ENCODE data around the gene MCRIP2. TPM values are rescaled to one million over a fixed set of nuclear protein-coding genes. Genes with fewer than 3 reads are reported as not detected.
A peak's percentile ranks its signal among the peaks of the same experiment; 100 is the strongest.
"Not testable (repeated sequence)": the region's sequence is repeated elsewhere in the genome, so short reads cannot be mapped to it uniquely, and the experiment has no call there.

MCRIP2 gene
- total RNA-seq, 4 donors from 2014 or later = 20.8 to 37.7 (median 32.4) TPM

DNA sequence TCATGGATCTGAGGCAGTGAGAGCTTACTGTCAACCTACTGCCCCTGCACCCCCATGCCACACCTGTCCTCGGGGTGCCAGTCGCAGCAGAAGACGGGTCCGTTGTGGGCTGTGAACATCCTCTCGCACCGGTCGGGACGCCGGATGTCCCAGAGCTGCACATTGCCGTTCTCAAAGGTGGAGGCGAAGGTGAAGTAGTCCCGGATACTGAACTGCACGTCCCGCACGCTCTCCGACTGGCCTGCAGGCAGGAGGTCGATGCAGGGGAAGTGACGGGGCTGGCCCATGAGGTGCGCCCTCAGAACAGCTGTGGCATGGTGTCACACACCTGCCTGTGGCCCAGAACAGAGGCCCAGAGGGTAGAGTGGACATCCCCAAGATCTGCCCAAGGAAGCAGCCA is 45.9 kb downstream of the MCRIP2 start:
- Histone ChIP-seq H3K27me3 (peaks cover 0 to 6% of the 10 kb centered on the region in 2 donors), H3K36me3 (peaks cover 0 to 39% (median 6%) of the 10 kb centered on the region in 3 donors), H3K9me3 (no peaks in the 10 kb centered on the region), H3K4me1 (peaks cover 0 to 63% (median 33%) of the 10 kb centered on the region in 4 donors), H3K4me3 (no peak overlapping the region), H3K27ac (no peak overlapping the region)
- no peak for DNase-seq (ENCODE audit: low spot score in 2 of 2)
- 87 to 92% methylated on average over 9 to 19 of the region's 19 CpGs for WGBS, 2 donors
- TF ChIP-seq POLR2A (IDR thresholded peaks at IDR 0.05) = no peak
- TF ChIP-seq EP300 (IDR thresholded peaks at IDR 0.05) = no peak
- TF ChIP-seq, protein P1, sequence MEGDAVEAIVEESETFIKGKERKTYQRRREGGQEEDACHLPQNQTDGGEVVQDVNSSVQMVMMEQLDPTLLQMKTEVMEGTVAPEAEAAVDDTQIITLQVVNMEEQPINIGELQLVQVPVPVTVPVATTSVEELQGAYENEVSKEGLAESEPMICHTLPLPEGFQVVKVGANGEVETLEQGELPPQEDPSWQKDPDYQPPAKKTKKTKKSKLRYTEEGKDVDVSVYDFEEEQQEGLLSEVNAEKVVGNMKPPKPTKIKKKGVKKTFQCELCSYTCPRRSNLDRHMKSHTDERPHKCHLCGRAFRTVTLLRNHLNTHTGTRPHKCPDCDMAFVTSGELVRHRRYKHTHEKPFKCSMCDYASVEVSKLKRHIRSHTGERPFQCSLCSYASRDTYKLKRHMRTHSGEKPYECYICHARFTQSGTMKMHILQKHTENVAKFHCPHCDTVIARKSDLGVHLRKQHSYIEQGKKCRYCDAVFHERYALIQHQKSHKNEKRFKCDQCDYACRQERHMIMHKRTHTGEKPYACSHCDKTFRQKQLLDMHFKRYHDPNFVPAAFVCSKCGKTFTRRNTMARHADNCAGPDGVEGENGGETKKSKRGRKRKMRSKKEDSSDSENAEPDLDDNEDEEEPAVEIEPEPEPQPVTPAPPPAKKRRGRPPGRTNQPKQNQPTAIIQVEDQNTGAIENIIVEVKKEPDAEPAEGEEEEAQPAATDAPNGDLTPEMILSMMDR (IDR thresholded peaks at IDR 0.05) = no peak

DNA sequence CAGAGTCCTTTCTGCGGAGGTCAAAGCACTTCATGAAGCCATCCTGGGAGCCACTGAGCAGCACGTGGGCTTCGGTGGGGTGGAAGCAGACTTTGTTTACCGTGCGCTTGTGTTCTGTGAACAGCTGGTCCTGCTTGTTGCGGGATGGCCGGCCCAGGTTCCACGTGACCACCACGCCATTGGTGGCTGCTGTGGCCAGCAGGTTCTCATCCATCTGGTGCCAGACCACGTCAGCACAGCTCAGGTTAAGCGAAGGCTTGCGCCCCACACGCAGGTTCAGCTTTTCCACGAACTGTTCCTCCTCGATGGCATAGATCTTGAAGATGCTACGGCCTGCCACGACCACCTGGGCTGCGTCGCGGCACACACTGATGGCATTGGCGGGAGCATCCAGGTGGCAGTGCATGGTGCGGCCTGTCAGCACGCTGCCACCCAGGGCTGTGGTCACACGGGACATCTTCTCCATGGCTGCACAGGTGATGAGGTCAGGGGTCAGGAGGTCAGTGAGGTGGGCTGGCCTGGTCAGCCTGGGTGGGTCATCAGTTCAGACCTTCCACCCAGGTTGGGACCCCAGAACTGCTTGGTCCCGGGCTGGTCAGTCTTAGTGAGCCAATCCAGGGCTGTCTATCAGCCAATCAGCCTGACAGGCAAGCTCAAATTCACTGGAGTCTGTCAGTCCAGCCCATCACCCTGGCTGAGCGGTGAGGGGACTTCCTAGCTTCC is 47.7 kb downstream of the MCRIP2 start:
- Histone ChIP-seq H3K27ac (peak overlapping the region in 3 of 4 donors; percentile 88 to 94 (median 90)), H3K9me3 (no peaks in the 10 kb centered on the region), H3K4me3 (peak overlapping the region; percentile 63 to 99 (median 82))

DNA sequence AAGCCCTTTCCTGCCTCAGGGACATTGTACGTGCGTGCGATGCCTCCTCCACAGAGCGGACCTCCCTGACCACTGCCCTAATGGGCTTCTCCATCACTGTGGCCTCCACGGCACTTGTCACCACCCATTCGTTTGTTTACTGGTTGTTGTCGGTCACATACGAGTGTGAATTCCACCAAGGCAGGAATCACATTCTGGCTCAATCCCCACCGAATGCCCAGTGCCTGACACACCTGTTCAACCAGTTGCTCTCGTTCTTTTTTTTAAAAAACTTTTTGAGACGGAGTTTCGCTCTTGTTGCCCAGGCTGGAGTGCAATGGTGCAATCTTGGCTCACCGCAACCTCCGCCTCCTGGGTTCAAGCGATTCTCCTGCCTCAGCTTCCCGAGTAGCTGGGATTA is 49.6 kb downstream of the MCRIP2 start:
- not testable (repeated sequence) for H3K4me3 ChIP-seq; H3K9me3 ChIP-seq; DNase-seq (ENCODE audit: low spot score in 2 of 2); H3K27ac ChIP-seq
- peaks cover 0 to 56% (median 27%) of the 10 kb centered on the region in 4 donors for H3K4me1 ChIP-seq
- H3K27me3 ChIP-seq = peaks cover 0 to 41% of the 10 kb centered on the region in 2 donors
- 89 to 92% methylated on average over 16 of the region's 16 CpGs for WGBS, 2 donors
- H3K36me3 ChIP-seq = peaks cover 0 to 20% (median 0%) of the 10 kb centered on the region in 3 donors

More for the DNA sequence above, 47.7 kb downstream of the MCRIP2 start:
- Histone ChIP-seq H3K36me3 (peaks cover 0 to 32% (median 0%) of the 10 kb centered on the region in 3 donors), H3K4me1 (peaks cover 0 to 57% (median 24%) of the 10 kb centered on the region in 4 donors), H3K27me3 (peaks cover 0 to 23% of the 10 kb centered on the region in 2 donors)
- TF ChIP-seq POLR2A (IDR thresholded peaks at IDR 0.05) (no peak), EP300 (IDR thresholded peaks at IDR 0.05) (no peak)
- TF ChIP-seq, protein P1 (IDR thresholded peaks at IDR 0.05) = no peak
- WGBS, 2 donors = 81 to 90% methylated on average over 24 of the region's 26 CpGs
- DNase-seq (ENCODE audit: low spot score in 2 of 2) = no peak

DNA sequence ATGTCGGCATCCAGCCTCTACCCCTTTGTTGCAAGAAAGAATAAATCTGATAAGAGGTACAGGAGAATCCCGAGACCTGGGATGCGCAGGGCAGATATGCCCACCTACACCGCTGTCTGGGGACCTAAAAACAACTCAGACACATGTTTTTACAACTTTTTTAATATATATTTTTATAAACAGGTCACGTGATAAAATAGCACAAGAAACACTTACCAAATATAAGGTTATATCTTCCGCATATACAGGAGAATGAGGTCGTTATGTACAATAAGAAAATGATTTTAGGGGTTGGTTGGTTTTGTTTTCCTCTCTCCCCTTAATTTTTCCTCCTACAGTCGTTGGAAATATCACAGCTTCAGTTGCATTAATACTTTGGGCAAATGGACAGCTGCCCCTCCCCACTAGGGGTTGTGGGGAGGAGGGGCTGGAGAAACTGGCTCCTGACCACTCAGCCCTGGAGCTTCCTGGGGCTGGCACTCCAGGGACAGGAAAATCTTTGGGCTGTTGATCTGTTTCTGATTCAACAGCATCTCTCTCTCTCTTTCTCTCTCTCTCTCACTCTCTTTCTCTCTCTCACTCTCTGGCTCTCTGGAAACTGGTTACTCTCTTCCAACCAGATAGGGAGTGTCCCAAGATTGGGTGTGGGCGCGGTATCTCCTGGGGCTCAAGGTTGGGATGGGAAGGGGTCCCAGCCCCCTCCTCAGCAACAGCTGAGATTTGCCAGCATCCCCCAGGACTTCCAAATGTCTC is 50.9 kb downstream of the MCRIP2 start:
- no peaks in the 10 kb centered on the region for H3K9me3 ChIP-seq
- DNase-seq (ENCODE audit: low spot score in 2 of 2) = no peak
- TF ChIP-seq POLR2A (IDR thresholded peaks at IDR 0.05) = no peak
- TF ChIP-seq, protein P1 (IDR thresholded peaks at IDR 0.05) = no peak
- TF ChIP-seq EP300 (IDR thresholded peaks at IDR 0.05) = no peak
- H3K36me3 ChIP-seq = peaks cover 0 to 14% (median 0%) of the 10 kb centered on the region in 3 donors
- 63 to 71% methylated on average over 10 of the region's 10 CpGs for WGBS, 2 donors
- no peak overlapping the region for H3K4me3 ChIP-seq
- H3K27me3 ChIP-seq = peaks cover 0 to 54% of the 10 kb centered on the region in 2 donors
- no peak overlapping the region for H3K27ac ChIP-seq
- peaks cover 0 to 52% (median 27%) of the 10 kb centered on the region in 4 donors for H3K4me1 ChIP-seq

DNA sequence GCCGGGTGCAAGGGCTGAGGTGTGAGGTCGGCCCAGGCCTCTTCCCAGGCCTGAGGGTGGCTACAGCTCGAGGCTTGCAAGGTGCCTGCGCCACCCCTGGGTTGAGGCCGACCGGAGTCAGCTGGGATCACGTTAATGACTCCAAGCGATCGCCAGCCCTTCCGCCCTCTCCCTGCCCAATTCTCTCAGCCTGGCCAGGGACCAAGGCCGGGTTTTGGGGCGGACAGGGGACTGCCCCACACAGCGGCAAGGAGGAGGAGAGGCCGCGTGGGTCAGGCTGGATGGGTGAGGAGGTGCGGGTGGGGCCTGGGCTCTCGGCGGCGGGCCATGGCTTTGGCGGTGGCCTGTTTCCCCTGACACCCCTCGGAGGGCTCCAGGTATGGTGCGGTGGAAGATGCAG is 51.7 kb downstream of the MCRIP2 start:
- no peak overlapping the region for H3K27ac ChIP-seq

More for the DNA sequence above, 51.7 kb downstream of the MCRIP2 start:
- H3K36me3 ChIP-seq = peaks cover 0 to 8% (median 0%) of the 10 kb centered on the region in 3 donors
- H3K4me3 ChIP-seq = no peak overlapping the region
- DNase-seq (ENCODE audit: low spot score in 2 of 2) = no peak
- H3K27me3 ChIP-seq = peaks cover 0 to 56% of the 10 kb centered on the region in 2 donors
- TF ChIP-seq, protein P1 (IDR thresholded peaks at IDR 0.05) = no peak
- no peak for TF ChIP-seq POLR2A (IDR thresholded peaks at IDR 0.05)
- no peak for TF ChIP-seq EP300 (IDR thresholded peaks at IDR 0.05)
- peaks cover 0 to 46% (median 27%) of the 10 kb centered on the region in 4 donors for H3K4me1 ChIP-seq
- 29 to 48% methylated on average over 18 to 20 of the region's 22 CpGs for WGBS, 2 donors
- no peaks in the 10 kb centered on the region for H3K9me3 ChIP-seq

Data from tibial nerve (tissue), 4 donors.